NCI-H2227 (cell line): Measurements from ENCODE around the gene HESX1.
A peak's percentile ranks its signal among the peaks of the same experiment; 100 is the strongest.

Experiments used
- DNase-seq: peaks from one replicate; lab custom pipeline; 2025; ENCODE audit not compliant: unreplicated experiment; lab: John Stamatoyannopoulos, UW

Gene HESX1

DNA sequence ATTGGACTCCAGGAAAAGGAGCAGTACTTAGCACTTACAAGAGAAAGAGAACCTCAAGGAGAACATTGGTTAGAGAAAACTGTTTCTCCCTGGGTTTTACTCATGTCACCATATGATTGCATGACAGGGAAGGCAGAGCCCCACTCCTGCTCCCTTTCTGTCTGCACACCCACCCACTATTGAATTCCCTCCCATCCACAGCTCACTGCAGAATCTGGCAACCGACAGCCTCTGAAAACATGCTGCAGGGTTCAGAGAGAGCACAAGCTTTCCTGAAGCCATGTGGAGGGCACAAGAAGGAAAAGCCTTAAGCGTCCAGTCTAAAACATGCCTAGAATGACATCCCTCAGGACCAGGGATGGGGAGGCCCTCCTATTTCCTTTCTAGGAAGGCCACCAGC lies 31.6 kb downstream of the HESX1 start:
- no peak for DNase-seq

- no peak for DNase-seq
Observed at GRCh38 chr3:57166660-57167059, 33.1 kb downstream of the HESX1 start.

- DNase-seq = peak; percentile 6
Observed at GRCh38 chr3:57165641-57166040, 34.1 kb downstream of the HESX1 start.

- peak; percentile 87 for DNase-seq
Observed at GRCh38 chr3:57164657-57165573, 34.9 kb downstream of the HESX1 start, which contains the start of gene IL17RD. Gene IL17RD, minus strand, starts transcription at chr3:57165353. Its CDS starts 67 bp downstream, at chr3:57165286.

- no peak for DNase-seq
Observed at GRCh38 chr3:57164217-57164656, 35.5 kb downstream of the HESX1 start.

- no peak for DNase-seq
Observed at GRCh38 chr3:57163751-57164150, 36.0 kb downstream of the HESX1 start.

DNA sequence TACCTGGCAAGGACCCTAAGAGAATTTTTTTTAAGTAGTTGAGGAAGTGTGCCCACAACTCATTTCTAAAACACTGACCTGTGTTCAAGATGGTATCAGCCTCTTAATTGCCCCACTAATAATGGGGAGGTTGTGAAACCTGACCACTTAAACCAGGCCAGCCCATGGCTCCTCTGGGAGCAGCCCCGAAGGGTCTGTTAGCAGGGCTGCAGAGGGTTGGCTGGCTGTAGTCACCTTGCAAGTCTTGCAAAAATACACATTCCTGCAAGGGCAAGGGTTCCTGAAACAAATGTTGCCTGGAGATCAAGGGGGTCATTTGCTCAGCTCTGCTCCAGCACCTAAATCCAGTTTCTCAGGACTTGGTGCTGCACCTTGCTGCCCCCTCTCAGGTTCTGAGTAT lies 37.9 kb downstream of the HESX1 start:
- no peak for DNase-seq

- DNase-seq = no peak
Observed at GRCh38 chr3:57160765-57161538, 38.8 kb downstream of the HESX1 start.

- no peak for DNase-seq
Observed at GRCh38 chr3:57160076-57160764, 39.6 kb downstream of the HESX1 start.

GRCh38 chr3:57158813-57159738 lies 40.7 kb downstream of the HESX1 start:
- DNase-seq = no peak

GRCh38 chr3:57158325-57158724 lies 41.5 kb downstream of the HESX1 start:
- DNase-seq = no peak

DNA sequence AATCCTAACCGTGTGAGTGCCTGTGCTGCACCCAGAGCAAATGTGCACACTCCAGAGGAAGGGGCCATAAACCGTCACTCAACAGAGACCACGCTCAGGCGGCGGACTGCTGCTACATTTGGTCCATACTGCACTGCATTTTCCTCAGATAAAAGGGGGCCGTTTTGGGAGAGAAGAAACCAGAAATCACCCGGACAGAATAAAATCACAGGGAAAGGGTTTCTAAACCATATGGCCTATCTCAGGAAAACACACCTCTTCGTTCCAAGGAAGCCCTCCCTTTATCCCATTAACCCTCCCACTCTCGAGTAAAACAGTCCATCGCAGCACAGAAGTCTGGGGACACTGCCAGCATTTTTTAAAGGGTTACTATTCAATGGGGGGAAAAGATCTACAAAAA lies 42.2 kb downstream of the HESX1 start:
- DNase-seq = no peak

GRCh38 chr3:57155310-57155643 lies 44.5 kb downstream of the HESX1 start:
- no peak for DNase-seq

DNA sequence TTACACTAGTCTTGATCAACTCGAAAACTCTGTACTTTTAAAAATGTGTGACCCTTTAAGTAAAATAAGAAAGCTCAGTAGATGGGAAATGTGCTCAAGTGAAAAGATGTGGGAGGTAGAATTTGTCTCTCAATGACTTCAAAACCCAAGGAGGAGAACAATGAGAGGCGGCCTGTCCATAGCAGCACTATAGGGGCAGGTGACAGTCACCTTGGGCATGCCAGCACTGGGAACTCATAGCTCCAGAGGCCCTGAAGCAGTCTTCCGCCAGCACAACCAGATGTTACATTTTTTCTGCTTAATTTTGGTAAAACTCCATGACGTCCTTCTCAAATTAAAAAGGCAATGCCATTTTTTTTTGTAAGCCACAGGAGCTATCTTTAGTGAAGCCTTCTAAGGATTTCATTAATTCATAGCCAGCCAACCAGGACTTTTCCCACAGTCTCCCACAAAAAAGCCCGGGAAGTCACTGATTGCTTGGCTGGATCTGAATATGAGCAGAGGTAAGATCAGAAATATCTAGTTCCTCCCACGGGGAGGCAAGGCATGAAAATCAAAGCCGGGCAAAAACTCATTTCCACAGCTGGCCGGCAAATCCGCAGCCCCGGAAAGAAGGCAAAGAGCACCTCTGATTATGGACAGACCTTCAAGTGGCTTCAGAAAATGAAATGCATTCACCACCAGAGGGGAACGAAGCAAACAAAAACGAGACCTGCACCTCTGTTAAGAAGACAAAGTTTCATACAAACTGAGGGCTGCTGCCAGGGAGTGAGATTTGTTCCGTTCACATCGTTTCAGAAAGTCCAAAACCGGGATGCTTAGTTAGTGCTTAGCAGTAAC lies 45.1 kb downstream of the HESX1 start:
- DNase-seq = no peak

GRCh38 chr3:57152151-57153143 lies 47.3 kb downstream of the HESX1 start:
- no peak for DNase-seq

DNA sequence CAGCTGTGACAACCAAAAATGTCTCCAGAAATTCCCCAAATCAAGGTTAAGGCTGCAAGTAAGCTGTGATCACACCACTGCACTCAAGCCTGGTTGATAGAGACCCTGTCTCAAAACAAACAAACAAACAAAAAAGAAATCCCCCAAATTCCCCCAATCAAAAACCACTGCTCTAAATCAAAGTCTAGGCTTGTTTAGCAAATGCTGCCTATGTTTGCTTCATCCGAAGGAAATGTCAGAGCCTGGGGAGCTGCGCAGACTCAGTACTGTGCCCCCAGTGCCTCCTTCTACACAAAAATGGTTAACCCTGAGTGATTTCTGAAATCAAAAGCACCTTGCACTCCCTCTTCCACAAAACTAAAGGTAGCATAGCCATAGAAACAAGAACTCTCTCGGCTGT lies 48.0 kb downstream of the HESX1 start:
- no peak for DNase-seq

DNA sequence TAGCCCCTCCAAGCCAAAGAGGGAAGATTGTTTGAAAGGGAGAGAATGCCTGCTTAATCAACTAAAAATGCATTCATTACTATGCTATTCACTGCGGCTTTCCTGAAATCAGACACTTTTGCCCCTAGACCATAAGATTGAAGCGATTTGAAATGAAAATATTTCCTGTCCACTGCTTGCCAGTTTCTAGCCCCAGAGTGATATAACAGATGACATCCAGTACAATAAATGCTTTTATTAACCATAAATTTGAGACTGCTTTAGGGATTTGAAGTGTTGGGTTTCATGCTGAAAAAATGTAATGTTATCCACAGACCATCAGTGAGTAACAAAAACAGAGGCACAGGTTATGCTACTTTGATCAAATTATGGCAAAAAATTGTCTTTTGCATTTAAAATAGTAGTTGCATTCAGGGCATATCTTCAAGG lies 48.7 kb downstream of the HESX1 start:
- DNase-seq = no peak

- DNase-seq = no peak
Observed at GRCh38 chr3:57150113-57150581, 49.6 kb downstream of the HESX1 start.
